ENCODE measurements around the gene PTGES2.

GRCh38 chr9:128127990-128128835 lies 684 bp upstream of the PTGES2 start:
- TF ChIP-seq BHLHE40 (IDR thresholded peaks at IDR 0.05; ENCODE audit: borderline replicate concordance) (no peak), CTBP1 (IDR thresholded peaks at IDR 0.05; ENCODE audit: borderline replicate concordance) (no peak), FOXM1 (IDR thresholded peaks at IDR 0.05; ENCODE audit: borderline replicate concordance) (0 out of 2 replicates have a peak, but pooled peaks have one; percentile 9)

All from HEK293T (cell line).